OCI-LY3 (cell line): ENCODE measurements around the gene NME5.

ENCODE experiments used
- H2AFZ ChIP-seq: fragments of 200-600, 300-600 bp; shearing (Covaris generic); 2 replicates; pipeline ENCODE4 v1.6.0; 2014; ENCODE audit warnings: antibody characterized with exemption, low read depth, low read length
- H3K27ac ChIP-seq: fragments of 200-600, 300-600 bp; sonication (generic); 2 replicates; pipeline ENCODE4 v1.5.1; 2014; ENCODE audit warnings: mild to moderate bottlenecking, low read length, moderate library complexity, mixed read lengths
- H3K27me3 ChIP-seq: fragments of 200-600, 300-600 bp; sonication (generic); 2 replicates; pipeline ENCODE4 v1.6.1; 2014; ENCODE audit warnings: low read depth, low read length, mixed read lengths
- H3K36me3 ChIP-seq: fragments of 200-600, 300-600 bp; sonication (generic); replicated peaks from 2 replicates; pipeline ENCODE3; 2014; ENCODE audit warnings: low read depth, low read length, mixed read lengths
- H3K4me1 ChIP-seq: fragments of 300-600, 200-600 bp; sonication (generic); 2 replicates; pipeline ENCODE4 v1.6.1; 2014; ENCODE audit warnings: low read length, mixed read lengths
- H3K4me2 ChIP-seq: fragments of 200-600, 300-600 bp; sonication (generic); 2 replicates; pipeline ENCODE4 v1.6.1; 2014; ENCODE audit warnings: low read length, mixed read lengths
- H3K4me3 ChIP-seq: fragments of 300-600, 200-600 bp; sonication (generic); 2 replicates; pipeline ENCODE4 v1.5.1; 2014; ENCODE audit warnings: antibody characterized with exemption, mild to moderate bottlenecking, low read length, moderate library complexity
- H3K79me2 ChIP-seq: fragments of 300-600, 200-600 bp; shearing (Covaris generic); 2 replicates; pipeline ENCODE4 v1.6.1; 2014; ENCODE audit warnings: mild to moderate bottlenecking, low read length, mixed read lengths
- H3K9ac ChIP-seq: fragments of 300-600, 200-600 bp; shearing (Covaris generic); 2 replicates; pipeline ENCODE4 v1.6.0; 2014; ENCODE audit warnings: mild to moderate bottlenecking, low read length, moderate library complexity
- H3K9me3 ChIP-seq: fragments of 200-600, 300-600 bp; shearing (Covaris generic); 2 replicates; pipeline ENCODE4 v1.6.1; 2014; ENCODE audit warnings: low read length, mixed read lengths; ENCODE audit not compliant: insufficient read depth
- H4K20me1 ChIP-seq: fragments of 200-600, 300-600 bp; sonication (generic); 2 replicates; pipeline ENCODE4 v1.6.1; 2016; ENCODE audit warnings: low read length, mixed read lengths; ENCODE audit not compliant: insufficient read depth
- EZH2phosphoT487 ChIP-seq: fragments of 200-600 bp; shearing (Covaris generic); IDR thresholded peaks from 2 replicates; pipeline ENCODE4 v1.6.1; 2018; ENCODE audit warnings: antibody characterized with exemption, mixed run types, low read depth
- TF ChIP-seq, protein P1 (sequence below): fragments of 200-600, 300-600 bp; sonication (generic); IDR thresholded peaks from 2 replicates; pipeline ENCODE4 v1.5.1; 2014; ENCODE audit warnings: antibody characterized with exemption, low read length, low read depth

Gene NME5

DNA sequence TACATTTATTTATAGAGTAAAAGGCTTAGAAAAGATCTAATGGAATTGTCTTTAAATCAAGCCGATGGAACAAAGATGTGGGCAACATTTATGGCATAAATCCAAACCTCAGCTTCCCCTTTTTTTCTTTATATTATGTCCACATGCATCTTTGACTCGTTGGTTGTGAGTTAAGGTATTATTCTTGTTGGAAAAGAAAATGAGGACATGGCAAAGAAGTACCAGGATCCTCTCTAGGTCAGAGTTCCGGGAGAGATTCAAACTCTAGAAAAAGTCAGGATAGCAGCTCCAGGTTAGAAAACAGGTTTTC lies 508 bp upstream of the NME5 start:
- no peaks in the 10 kb centered on the region for H3K9me3 ChIP-seq
- peak overlapping the region; percentile 68 for H3K4me2 ChIP-seq
- H3K9ac ChIP-seq = 0 out of 2 replicates have a peak overlapping the region, but pooled peaks have one; percentile 14
- TF ChIP-seq EZH2phosphoT487 = no peak
- TF ChIP-seq, protein P1, sequence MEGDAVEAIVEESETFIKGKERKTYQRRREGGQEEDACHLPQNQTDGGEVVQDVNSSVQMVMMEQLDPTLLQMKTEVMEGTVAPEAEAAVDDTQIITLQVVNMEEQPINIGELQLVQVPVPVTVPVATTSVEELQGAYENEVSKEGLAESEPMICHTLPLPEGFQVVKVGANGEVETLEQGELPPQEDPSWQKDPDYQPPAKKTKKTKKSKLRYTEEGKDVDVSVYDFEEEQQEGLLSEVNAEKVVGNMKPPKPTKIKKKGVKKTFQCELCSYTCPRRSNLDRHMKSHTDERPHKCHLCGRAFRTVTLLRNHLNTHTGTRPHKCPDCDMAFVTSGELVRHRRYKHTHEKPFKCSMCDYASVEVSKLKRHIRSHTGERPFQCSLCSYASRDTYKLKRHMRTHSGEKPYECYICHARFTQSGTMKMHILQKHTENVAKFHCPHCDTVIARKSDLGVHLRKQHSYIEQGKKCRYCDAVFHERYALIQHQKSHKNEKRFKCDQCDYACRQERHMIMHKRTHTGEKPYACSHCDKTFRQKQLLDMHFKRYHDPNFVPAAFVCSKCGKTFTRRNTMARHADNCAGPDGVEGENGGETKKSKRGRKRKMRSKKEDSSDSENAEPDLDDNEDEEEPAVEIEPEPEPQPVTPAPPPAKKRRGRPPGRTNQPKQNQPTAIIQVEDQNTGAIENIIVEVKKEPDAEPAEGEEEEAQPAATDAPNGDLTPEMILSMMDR = no peak
- H3K36me3 ChIP-seq = no peaks in the 10 kb centered on the region
- H3K4me3 ChIP-seq = peak overlapping the region; percentile 81
- no peaks in the 10 kb centered on the region for H3K27me3 ChIP-seq
- peaks cover 5% of the 10 kb centered on the region for H3K4me1 ChIP-seq
- no peak overlapping the region for H3K27ac ChIP-seq
- H3K79me2 ChIP-seq = no peaks in the 10 kb centered on the region
- no peaks in the 10 kb centered on the region for H4K20me1 ChIP-seq
- H2AFZ ChIP-seq = peak overlapping the region; percentile 78

- Histone ChIP-seq H3K79me2 (no peaks in the 10 kb centered on the region), H3K27ac (no peak overlapping the region), H4K20me1 (no peaks in the 10 kb centered on the region), H3K9ac (peak overlapping the region; percentile 51), H3K9me3 (no peaks in the 10 kb centered on the region), H3K4me1 (peaks cover 5% of the 10 kb centered on the region), H3K4me3 (peak overlapping the region; percentile 76), H3K27me3 (no peaks in the 10 kb centered on the region), H3K36me3 (no peaks in the 10 kb centered on the region), H2AFZ (peak overlapping the region; percentile 69; the same call in 1 of the 2 replicates), H3K4me2 (peak overlapping the region; percentile 87)
- TF ChIP-seq, protein P1 = no peak
- no peak for TF ChIP-seq EZH2phosphoT487
These were observed 6.7 kb downstream of the NME5 start for GRCh38 chr5:138132543-138132942.

GRCh38 chr5:138129347-138129746 lies 9.9 kb downstream of the NME5 start:
- no peaks in the 10 kb centered on the region for H4K20me1 ChIP-seq
- H3K4me1 ChIP-seq = peaks cover 5% of the 10 kb centered on the region
- no peak overlapping the region for H3K27ac ChIP-seq
- H3K36me3 ChIP-seq = no peaks in the 10 kb centered on the region
- no peak overlapping the region for H3K4me3 ChIP-seq
- no peak overlapping the region for H3K9ac ChIP-seq
- H3K9me3 ChIP-seq = no peaks in the 10 kb centered on the region
- no peaks in the 10 kb centered on the region for H3K27me3 ChIP-seq
- H3K4me2 ChIP-seq = no peak overlapping the region
- no peaks in the 10 kb centered on the region for H3K79me2 ChIP-seq
- TF ChIP-seq EZH2phosphoT487 = no peak
- TF ChIP-seq, protein P1 = no peak
- no peak overlapping the region for H2AFZ ChIP-seq

GRCh38 chr5:138128334-138128733 lies 10.9 kb downstream of the NME5 start:
- Histone ChIP-seq H3K27me3 (no peaks in the 10 kb centered on the region), H3K79me2 (no peaks in the 10 kb centered on the region), H4K20me1 (no peaks in the 10 kb centered on the region), H3K4me1 (peaks cover 5% of the 10 kb centered on the region), H3K4me3 (no peak overlapping the region), H3K27ac (no peak overlapping the region), H3K9me3 (no peaks in the 10 kb centered on the region), H2AFZ (no peak overlapping the region), H3K4me2 (no peak overlapping the region), H3K9ac (no peak overlapping the region), H3K36me3 (no peaks in the 10 kb centered on the region)
- TF ChIP-seq, protein P1 = no peak
- TF ChIP-seq EZH2phosphoT487 = no peak
